Stimulated activated CD8-positive, alpha-beta memory T cell treated with anti-CD3 and anti-CD28 coated beads, Interleukin-2, amount 100 ng/mL, for 1 hour (primary cell): ENCODE measurements around the gene GOLPH3.

Experiments
- DNase-seq, 2 donors: peaks; one replicate each; pipeline ENCODE4 v3.0.0-alpha.2; 2020; ENCODE audit warnings: low read depth in 2 of 2

The GOLPH3 gene

DNA sequence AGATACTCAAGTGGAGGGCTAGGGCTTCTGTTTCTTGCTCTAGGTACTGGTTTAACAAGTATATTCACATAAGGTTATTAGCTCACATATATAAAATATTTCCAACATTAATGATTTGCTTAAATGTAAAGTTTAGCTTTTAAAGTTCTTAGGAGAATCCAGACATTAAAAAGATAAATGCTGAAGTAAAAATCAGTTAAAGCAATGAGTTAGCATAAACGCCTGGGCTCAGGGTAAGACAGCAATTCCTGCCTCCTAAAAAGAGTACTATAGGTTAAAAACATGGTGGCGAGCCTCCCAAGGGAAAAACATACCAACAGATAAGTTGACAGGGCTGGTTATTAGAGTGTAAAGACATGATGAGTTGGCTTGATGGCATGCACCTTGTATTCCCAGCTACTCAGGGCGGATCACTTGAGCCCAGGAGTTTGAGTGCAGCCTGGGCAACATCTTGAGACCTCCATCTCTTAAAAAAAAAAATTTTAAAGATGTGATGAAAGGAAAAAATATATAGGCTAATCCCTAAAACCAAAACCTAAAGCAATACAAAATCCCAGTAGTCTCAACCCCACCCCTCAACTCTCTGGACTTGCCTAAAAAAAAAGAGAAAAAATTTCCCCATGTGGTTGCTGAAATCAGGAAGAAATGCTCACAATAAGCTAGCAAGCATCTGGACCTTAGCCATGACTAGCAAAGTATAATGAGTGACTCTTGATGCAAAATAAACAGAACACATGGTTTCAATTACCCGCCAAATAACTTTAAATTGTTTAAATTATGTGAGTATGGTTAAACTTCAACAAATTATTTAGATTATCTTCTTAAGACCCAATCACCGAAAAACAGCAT lies 3.6 kb downstream of the GOLPH3 start:
- no peak for DNase-seq

DNA sequence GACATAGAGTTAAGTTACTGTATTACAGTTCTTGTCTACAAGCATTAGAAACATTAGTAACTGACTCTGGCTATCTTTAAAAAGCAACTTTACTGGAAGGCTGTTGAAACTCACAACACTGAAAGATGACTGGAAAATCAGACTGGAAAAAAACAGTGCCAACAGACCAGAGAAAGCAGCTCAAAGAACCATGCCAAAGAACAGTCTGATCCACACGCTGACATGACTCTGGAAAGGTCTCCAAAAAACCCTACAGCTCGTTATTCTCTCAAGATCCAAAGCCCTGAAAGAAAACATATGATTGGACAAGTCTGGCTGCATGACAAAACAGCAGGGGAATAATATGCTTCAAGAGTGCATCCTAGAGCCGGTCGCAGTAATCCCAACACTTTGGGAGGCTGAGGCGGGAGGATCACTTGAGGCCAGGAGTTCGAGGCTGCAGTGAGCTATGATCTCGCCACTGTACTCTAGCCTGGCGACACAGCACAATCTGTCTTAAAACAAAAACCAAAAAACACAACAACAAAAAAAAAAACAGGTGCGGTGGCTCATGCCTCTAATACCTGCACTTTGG lies 5.6 kb downstream of the GOLPH3 start:
- DNase-seq, result no peak

DNA sequence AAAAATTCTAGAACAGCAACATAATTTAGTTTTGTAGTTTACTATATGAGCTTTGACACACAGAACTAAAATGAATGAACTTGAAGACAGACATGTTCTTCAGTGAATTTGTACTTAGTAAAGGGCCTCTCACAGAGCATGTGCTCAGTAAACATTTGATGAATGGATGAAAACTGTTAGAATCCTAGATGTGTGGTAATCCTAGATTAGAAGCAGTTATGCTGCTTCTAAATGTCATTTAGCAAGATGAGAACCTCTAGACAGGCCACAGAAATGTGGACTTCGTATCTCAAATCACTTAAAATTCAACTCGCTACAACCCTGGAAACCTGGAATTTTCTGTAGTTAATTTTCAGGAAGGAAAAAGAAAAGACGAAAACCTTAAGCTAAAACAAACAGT lies 8.5 kb downstream of the GOLPH3 start:
- DNase-seq, result no peak

DNA sequence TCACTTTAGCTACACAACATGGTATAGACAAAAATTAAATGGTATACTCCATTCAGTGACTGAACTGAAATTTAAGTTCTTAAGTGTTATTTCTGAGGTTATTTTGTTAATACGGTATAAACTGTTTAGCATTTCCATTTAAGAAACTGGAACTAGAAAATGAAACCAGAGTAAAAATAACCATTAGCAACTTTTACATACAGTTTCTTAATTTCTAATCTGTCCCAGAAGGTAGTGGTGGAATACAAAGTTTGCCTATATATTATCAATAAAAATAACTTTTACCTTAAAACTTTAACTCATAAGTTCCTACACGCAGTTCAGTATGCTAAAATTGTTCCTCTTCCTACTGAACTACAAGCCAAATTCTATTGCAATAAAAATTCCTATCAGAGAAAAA lies 10.3 kb downstream of the GOLPH3 start:
- no peak for DNase-seq

DNA sequence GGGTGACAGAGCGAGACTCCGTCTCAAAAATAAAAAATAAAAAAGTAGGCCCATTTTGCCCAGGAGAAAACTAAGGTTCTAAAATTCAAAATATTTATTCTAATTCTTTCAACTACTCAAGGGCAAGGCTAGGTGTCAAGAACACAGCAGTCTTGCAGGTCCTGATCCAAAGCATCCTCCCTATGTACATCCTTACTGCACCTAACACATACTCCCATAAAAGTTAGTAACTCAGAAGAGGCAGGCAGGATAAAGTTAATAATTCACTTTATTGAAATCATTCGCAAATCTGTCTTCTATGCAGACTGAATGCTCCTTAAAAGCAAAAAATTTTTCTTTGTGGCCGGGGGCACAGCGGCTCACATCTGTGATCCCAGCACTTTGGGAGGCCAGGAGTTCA lies 11.1 kb downstream of the GOLPH3 start:
- DNase-seq, result no peak

DNA sequence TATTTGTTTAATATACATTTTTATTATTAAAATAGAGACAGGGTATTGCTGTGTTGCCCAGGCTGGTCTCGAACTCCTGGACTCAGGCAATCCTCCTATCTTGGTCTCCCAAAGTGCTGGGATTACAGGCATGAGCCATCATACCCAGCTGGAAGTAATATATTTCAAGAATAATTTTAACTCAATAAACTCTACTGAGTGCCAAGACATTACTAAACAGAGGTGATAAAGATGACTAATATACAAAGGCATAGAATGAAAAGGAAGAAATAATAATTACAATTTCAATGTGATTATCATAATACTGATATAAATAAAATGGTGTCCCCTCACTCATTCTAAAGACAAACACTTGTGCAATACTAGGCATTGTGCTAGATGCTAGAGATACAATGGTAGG lies 13.9 kb downstream of the GOLPH3 start:
- no peak for DNase-seq

DNA sequence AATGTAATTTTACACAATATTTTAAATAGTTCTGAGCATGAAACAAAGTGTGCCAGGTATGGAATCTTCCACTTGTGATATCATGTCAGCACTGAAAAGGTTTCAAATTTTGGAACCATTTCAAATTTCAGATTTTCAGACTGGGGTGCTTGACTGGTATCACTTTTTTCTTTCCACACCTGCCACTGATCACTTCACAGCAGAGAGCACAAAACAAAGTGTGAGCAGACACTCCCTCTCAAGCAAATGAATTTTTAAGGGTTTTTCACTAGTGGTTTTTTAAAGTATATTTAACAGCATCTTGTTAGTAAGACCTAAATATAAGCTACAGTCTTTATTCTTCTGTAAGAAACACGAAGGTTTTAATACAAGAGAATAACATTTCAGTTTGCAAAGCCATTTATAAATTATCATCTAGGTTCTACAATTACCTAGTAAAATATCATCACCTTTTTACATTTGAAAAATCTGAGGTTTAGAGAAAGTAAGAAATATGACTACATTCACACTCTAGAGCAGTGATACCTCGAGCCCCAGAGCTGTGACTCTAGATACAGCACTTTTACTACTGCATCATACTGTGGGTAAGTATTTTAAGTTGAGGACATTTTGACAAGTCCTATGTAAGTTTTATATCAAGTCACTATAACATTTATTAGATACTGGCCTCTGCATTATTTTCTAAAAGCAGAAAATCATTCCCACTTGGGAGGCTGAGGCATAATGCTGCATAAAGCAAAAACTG lies 14.6 kb downstream of the GOLPH3 start:
- no peak for DNase-seq

DNA sequence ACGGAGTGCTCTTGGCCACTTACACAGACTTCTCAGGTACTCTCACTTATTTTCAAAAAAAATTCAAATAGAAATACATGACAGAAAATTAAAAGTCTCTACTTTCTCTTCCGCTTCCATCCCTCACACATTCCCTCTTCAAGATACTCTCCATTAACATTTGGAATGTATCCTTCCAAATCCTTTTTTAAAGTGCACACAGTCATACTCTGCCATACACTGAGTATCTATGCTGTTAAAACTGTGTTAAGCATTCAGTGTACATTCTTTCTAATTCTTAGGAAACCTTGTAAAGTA lies 15.5 kb downstream of the GOLPH3 start:
- no peak for DNase-seq

DNA sequence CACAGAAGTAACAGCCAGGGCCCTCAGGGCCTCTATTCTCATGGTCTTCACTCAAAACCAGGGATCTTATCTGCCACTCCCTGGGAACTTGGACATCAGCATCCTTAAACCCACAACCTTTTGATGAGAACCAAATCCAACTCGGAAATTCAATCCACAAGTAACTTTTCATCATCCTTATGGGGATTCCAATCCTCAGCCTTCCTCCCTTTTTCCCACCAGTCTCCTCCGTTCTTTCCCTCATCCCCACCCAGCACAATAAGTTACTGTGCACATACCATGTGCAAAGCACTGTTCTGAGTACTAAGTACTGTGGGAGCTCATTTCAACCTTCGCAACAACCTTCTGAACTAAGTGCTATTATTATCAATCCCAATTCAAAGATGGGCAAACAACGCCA lies 17.0 kb downstream of the GOLPH3 start:
- no peak for DNase-seq

DNA sequence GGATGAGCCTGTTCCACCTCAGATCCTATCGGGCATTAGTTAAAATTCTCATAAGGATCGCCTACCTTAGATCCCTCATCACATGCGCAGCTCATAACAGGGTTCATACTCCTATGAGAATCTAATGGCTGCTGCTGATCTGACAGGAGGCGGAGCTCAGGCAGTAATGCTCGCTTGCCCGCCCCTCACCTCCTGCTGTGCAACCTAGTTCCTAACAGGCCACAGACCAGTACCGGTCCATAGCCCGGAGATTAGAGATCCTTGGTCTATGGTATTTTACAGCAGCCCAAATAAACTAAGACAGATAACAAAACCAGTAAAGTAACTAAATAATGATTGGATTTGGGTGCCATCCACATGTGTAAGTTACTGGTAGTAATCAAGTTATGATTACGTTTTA lies 17.5 kb downstream of the GOLPH3 start:
- no peak for DNase-seq

DNA sequence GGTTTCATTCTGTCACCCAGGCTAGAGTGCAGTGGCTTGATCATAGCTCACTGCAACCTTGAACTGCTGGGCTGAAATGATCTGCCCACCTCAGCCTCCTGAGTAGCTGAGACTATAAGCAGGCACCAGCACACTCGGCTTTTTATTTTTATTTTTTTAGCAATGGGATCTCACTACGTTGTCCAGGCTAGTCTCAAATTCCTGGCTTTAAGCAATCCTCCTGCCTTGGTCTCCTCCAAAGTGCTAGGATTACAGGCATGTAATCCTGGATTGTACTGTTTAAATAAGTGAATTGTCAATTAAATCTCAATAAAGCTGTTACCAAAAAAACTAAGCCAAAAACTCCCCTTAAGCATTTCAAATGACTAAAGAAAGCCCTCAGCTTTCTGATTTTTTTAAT lies 18.9 kb downstream of the GOLPH3 start:
- DNase-seq, result no peak

DNA sequence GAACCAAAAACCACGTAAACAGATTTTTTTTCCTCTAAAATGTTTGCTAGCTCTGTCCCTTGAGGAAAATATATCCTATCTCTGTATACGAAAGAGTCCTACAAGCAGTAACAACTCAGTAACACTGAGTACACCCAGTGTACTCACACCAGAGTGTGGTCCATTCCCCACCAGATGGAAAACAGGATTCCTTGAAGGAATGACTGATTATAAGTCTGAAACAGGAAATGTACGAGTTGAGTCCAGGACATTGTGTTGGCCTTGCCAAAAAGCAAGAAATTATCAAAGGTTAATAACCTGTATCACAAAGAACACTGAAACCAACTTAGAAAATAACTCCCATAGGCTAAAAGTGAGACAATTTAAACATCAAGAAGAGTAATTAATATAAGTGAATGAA lies 20.4 kb downstream of the GOLPH3 start:
- DNase-seq, result no peak

DNA sequence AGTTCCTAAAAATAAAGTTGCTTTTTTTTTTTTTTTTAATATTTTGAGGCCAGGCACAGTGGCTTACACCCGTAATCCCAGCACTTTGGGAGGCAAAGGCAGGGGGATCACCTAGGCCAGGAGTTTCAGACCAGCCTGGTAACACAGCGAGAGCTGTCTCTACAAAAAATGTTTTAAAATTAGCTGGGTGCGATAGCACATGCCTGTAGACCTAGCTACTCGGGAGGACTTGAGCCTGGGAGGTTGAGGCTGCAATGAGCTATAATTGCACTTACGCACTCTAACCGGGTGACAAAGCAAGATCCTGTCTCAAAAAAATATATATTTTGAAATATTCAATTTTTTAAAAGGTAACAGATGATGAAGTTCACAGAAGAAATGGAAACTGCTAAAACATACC lies 22.9 kb downstream of the GOLPH3 start:
- no peak for DNase-seq

DNA sequence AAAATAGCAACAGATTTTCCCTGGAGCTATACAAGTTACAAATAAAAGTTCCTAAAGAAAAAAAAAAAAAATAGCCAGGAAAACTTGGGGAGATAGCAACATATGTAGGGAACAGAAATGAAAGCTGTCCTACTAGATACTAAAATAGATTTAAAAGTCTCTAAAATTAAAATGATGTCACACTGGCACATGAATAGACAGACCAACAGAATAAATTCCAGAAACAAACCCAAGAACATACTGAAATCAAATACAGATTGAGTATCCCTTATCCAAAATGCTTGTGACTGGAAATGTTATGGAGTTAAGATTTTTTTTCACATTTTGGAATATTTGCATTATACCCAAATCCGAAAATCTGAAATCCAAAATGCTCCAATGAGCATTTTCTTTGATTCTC lies 23.8 kb downstream of the GOLPH3 start:
- DNase-seq, result no peak

DNA sequence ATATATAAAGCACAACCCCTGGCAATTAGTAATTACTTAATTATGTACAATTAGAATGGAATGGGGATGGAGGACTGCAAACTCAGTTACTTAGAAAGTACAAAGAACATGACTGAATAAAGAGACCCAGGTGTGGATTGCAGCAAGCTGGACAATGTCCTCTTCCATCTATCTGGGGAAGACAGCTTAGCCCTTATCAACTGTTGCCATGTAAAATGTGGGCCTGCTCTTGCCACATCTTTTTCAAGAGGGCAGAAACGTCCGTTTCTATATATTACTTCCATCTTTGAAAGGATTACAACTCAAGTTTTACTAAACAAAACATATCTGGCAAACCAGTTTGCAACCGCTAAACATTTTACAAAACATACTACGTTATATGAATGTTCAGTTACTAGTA lies 26.2 kb downstream of the GOLPH3 start:
- no peak for DNase-seq

DNA sequence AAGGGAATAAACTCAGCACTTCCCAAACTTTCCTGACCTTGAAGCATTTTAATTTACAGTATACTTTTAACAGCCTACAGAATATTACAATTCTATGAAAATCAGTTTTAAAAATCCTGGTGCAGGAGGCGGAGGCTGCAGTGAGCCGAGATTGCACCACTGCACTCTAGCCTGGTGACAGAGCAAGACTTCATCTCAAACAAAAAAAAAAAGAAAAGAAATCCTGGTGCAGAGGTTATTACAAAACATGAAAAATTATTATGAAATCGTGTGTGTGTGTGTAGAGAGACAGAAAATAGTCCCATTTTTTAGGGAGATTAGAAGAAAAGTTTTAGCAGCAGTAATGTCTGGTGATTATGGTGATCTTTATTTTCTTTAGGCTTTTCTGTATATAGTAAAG lies 26.9 kb downstream of the GOLPH3 start:
- no peak for DNase-seq

DNA sequence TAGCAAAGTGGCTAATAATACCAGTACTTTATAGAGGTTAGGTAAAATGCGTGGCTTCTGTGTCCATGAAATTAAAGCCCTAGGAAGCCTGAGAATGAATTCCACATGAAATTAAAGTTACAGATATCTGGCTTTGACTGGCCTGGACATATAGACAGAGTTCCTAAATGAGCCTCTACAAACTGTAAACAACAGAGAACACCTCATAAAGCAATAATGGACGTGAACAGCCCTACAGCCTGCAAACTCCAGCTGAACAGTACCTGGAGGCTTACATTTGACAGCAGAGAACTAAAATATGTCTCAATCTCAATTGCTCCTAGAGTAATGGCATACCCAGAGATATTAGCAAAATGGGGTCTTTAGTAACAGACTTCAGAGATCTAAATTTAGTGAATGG lies 28.7 kb downstream of the GOLPH3 start:
- no peak for DNase-seq

DNA sequence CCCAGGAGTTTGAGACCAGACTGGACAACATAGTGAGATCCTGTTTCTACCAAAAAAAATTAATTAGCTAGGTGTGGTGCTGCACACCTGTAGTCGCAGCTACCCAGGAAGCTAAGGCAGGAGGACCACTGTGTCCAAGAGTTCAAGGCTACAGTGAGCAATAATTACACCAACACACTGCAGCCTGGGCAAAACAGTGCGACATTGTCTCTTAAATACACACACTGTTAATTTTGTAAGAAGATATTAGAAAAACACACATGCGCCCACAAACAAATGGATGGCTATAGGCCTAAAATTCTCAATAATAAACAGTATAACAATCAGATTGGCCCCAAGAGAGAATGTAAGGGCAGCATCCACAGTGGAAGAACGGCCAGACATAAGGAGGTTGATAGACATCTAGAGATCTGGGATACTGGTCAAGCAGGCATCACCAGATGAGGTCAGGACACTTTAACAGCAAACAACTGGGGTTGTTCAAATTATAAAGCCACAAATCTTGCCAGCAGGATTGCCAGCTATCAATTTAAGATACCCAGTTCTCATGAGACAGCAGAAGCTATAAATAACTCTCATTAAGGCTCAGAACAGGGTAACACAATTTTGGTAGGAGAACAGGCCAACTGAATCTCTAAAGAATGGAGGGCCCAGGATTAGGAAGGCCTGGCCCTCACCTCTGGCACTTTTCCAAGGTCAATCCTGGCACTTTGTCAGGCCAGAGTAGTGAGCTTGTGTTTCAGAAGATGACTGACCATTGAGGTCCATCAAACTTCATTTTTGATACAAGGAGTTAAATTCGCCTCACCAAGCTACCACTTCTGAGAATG lies 29.5 kb downstream of the GOLPH3 start:
- DNase-seq, result no peak

DNA sequence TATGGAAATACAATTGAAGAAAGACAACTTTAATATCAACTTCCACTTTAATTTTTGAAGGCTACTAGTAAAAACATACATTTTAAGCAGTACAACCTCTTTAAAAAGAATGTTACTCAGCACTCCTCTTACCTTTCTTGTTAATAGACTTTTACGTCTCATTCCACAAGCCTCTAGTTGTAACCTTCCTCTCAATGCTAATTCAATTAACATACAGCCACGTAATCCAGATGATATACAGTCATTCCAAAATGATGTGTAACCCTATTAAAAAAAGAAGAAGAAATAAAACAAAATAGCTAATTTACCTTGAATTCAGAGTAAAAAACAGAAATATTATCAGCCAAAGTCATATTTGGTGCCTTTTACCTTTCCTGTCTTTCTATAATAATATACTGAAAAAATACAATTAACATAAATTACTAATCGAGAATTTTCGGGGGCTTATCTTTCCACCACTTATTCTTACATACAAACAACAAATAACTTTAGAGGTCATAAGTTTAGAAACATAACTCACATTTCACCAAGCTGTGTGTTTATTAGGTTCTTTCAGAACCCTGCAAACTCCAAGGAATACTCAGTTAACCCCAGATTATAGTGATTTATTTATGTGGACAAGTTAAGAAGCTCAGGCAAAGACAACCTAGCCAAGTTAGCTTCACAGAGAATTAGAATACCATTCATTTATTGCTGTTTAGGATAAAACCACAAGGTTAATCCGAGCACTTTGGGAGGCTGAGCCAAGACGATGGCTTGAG lies 30.3 kb downstream of the GOLPH3 start:
- no peak for DNase-seq

DNA sequence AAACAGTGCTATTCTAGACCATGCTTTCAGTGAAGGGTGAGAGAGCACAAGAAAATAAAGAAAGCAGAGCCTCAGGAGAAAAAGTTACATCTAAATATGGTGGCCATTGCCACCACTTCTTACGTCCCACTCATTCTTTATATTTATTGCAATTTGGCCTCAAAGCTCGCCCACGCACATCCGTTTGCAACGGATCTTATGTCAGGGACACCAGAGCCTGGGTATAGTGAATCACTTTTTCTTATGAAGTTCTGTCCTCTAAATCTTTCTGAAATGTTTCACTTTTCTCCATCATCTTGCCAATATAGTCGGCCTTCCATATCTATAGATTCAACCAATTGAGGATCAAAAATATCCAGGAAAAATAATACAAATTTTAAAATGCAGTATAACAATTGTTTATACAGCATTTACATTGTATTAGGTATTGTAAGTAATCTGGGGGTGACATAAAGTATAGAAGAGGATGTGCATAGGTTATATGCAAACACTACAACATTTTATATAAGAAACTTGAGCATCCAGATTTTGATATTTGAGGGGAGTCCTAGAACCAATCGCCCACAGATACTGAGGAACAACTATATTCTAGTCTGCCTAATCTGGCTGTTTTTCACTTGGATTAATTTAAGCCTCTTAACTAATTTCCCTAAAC lies 35.2 kb downstream of the GOLPH3 start:
- DNase-seq, result peak in 1 of 2 donors; percentile 13

DNA sequence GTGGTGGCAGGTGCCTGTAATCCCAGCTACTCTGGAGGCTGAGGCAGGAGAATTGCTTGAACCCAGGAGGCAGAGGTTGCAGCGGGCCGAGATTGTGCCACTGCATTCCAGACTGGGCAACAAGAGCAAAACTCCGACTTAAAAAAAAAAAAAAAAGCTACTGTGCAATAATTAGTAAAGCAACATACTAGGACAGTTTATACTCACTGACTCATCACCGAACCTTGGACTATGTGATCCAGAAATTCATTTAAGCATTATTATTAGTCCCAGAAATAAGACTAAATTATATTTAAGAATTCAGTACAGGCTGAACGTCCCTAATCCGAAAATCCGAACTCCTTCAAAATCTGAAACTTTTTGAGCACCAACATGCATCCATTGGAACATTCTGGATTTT lies 37.8 kb downstream of the GOLPH3 start:
- DNase-seq, result no peak
